Neural progenitor cell (in vitro differentiated cells): ENCODE data around the gene PDIA5. TPM values are rescaled to one million over a fixed set of nuclear protein-coding genes. Genes with fewer than 3 reads are reported as not detected.
A peak's percentile ranks its signal among the peaks of the same experiment; 100 is the strongest.
"Not testable (repeated sequence)": the region's sequence is repeated elsewhere in the genome, so short reads cannot be mapped to it uniquely, and the experiment has no call there.

ENCODE experiments used
- DNase-seq: peaks from one replicate; pipeline ENCODE4 v3.0.0-alpha.2; 2016; ENCODE audit warnings: low spot score
- H2AFZ ChIP-seq: fragments of 200-600 bp; sonication (generic); replicated peaks from 2 replicates; pipeline ENCODE4 v1.6.1; 2016; ENCODE audit warnings: antibody characterized with exemption
- H3F3A ChIP-seq: fragments of 200-600 bp; sonication (generic); 2 replicates; pipeline ENCODE4 v1.6.1; 2016; ENCODE audit warnings: antibody characterized with exemption, low read depth
- H3K27ac ChIP-seq: fragments of 200-600 bp; sonication (generic); 2 replicates; pipeline ENCODE4 v1.5.1; 2016; ENCODE audit warnings: mild to moderate bottlenecking
- H3K27me3 ChIP-seq: fragments of 200-600 bp; sonication (generic); 2 replicates; pipeline ENCODE4 v1.6.1; 2016; ENCODE audit warnings: mild to moderate bottlenecking, moderate library complexity
- H3K36me3 ChIP-seq: fragments of 200-600 bp; sonication (generic); 2 replicates; pipeline ENCODE4 v1.5.1; 2016
- H3K4me1 ChIP-seq: fragments of 200-600 bp; sonication (generic); 2 replicates; pipeline ENCODE4 v1.6.1; 2016; ENCODE audit warnings: mixed run types
- H3K4me2 ChIP-seq: fragments of 200-600 bp; sonication (generic); 2 replicates; pipeline ENCODE4 v1.6.1; 2016
- H3K4me3 ChIP-seq: fragments of 200-600 bp; sonication (generic); 2 replicates; pipeline ENCODE4 v1.5.1; 2016
- H3K79me2 ChIP-seq: fragments of 200-600 bp; sonication (generic); 2 replicates; pipeline ENCODE4 v1.6.1; 2016; ENCODE audit warnings: low read depth
- H3K9ac ChIP-seq: fragments of 200-600 bp; sonication (generic); 2 replicates; pipeline ENCODE4 v1.6.1; 2016
- H3K9me3 ChIP-seq: fragments of 200-600 bp; sonication (generic); 2 replicates; pipeline ENCODE4 v1.5.1; 2016; ENCODE audit warnings: low read depth
- H4K20me1 ChIP-seq: fragments of 200-600 bp; sonication (generic); 2 replicates; pipeline ENCODE4 v1.6.1; 2016; ENCODE audit warnings: low read depth
- H3K27ac Mint-ChIP-seq: 3 replicates; pipeline ENCODE4 v1.8.0; 2021; ENCODE audit warnings: mixed read lengths
- H3K27me3 Mint-ChIP-seq: 2 replicates; pipeline ENCODE4 v1.8.0; 2022; ENCODE audit warnings: low read depth, mild to moderate bottlenecking, inconsistent platforms, moderate library complexity, mixed read lengths; ENCODE audit not compliant: insufficient read depth
- H3K36me3 Mint-ChIP-seq: 3 replicates; pipeline ENCODE4 v1.8.0; 2021; ENCODE audit warnings: mixed read lengths
- H3K4me1 Mint-ChIP-seq: 3 replicates; pipeline ENCODE4 v1.8.0; 2021; ENCODE audit warnings: mixed read lengths
- H3K4me3 Mint-ChIP-seq: 3 replicates; pipeline ENCODE4 v1.8.0; 2021; ENCODE audit warnings: mild to moderate bottlenecking, moderate library complexity, mixed read lengths
- H3K9me3 Mint-ChIP-seq: 3 replicates; pipeline ENCODE4 v1.8.0; 2020; ENCODE audit warnings: mixed read lengths
- EZH2 ChIP-seq: fragments of 200-600 bp; sonication (generic); IDR thresholded peaks from 2 replicates; pipeline ENCODE4 v1.6.1; 2017; ENCODE audit warnings: antibody characterized with exemption, mild to moderate bottlenecking, moderate library complexity
- EZH2phosphoT487 ChIP-seq: fragments of 200-600 bp; sonication (generic); IDR thresholded peaks from 2 replicates; pipeline ENCODE4 v1.6.1; 2017; ENCODE audit warnings: antibody characterized with exemption
- total RNA-seq: library from RNA; depleted of rRNA; stranded (reverse); fragments of >200 nt; gene quantifications from 2 replicates; pipeline ENCODE4 v1.2.3, GENCODE V29; 2015; ENCODE audit warnings: low replicate concordance
- TF ChIP-seq, protein P1 (sequence below): fragments of 200-600 bp; sonication (generic); IDR thresholded peaks from 2 replicates; pipeline ENCODE4 v1.5.1; 2017; ENCODE audit warnings: antibody characterized with exemption, mild to moderate bottlenecking

Gene PDIA5
- total RNA-seq, 1 donor from 2014 or later = 15.8 TPM

DNA sequence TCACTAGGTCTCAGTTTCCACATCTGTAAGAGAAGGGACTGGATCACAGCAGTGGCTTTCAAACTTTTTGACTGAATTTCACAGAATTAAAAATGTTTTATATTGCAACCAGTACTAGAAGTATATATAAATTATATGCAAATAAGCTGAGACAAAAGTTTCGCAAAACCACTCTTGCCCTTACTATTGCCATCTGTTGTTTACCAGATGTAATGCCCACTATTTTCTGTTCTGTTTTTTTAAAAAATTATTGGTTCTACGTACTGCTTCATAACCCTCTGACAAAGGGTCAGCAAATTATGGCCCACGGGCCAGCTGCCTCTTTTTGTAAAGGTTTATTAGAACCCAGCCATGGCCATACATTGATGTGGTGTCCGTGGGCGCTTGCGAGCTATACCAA is 44.8 kb downstream of the PDIA5 start:
- H3K9me3 Mint-ChIP-seq = no peaks in the 10 kb centered on the region
- H3K4me3 Mint-ChIP-seq = no peak overlapping the region
- Histone ChIP-seq H3K9me3 (no peaks in the 10 kb centered on the region), H4K20me1 (no peaks in the 10 kb centered on the region), H3K4me3 (no peak overlapping the region), H3K9ac (no peak overlapping the region), H3K4me2 (peak overlapping the region; percentile 71), H2AFZ (no peak overlapping the region), H3F3A (peaks cover 18% of the 10 kb centered on the region), H3K36me3 (no peaks in the 10 kb centered on the region), H3K4me1 (peaks cover 28% of the 10 kb centered on the region), H3K27ac (no peak overlapping the region), H3K27me3 (no peaks in the 10 kb centered on the region), H3K79me2 (no peaks in the 10 kb centered on the region)
- H3K36me3 Mint-ChIP-seq = peaks cover 28% of the 10 kb centered on the region
- peak overlapping the region; percentile 7 for H3K27ac Mint-ChIP-seq
- TF ChIP-seq EZH2phosphoT487 (no peak), EZH2 (no peak)
- TF ChIP-seq, protein P1, sequence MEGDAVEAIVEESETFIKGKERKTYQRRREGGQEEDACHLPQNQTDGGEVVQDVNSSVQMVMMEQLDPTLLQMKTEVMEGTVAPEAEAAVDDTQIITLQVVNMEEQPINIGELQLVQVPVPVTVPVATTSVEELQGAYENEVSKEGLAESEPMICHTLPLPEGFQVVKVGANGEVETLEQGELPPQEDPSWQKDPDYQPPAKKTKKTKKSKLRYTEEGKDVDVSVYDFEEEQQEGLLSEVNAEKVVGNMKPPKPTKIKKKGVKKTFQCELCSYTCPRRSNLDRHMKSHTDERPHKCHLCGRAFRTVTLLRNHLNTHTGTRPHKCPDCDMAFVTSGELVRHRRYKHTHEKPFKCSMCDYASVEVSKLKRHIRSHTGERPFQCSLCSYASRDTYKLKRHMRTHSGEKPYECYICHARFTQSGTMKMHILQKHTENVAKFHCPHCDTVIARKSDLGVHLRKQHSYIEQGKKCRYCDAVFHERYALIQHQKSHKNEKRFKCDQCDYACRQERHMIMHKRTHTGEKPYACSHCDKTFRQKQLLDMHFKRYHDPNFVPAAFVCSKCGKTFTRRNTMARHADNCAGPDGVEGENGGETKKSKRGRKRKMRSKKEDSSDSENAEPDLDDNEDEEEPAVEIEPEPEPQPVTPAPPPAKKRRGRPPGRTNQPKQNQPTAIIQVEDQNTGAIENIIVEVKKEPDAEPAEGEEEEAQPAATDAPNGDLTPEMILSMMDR = no peak
- peaks cover 10% of the 10 kb centered on the region for H3K27me3 Mint-ChIP-seq
- DNase-seq = no peak
- peaks cover 45% of the 10 kb centered on the region for H3K4me1 Mint-ChIP-seq

DNA sequence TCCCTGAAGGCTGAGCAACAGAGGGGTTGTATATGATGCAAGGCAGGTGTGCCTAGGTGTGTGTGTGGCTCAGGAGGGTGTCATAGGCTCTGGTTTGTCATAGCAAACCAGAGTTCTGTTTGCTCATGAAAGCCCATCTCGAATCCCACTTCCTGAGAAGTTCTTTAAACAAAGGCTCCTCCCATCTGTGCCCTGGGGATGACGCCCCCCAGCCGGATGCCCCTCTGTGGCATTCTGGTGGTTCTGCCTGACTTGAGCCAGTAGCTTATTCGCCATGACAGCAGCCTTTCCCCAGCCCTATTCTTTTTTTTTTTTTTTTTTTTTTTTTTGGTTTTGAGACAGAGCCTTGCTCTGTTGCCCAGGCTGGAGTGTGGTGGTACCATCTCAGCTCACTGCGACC is 45.4 kb downstream of the PDIA5 start:
- Mint-ChIP-seq H3K4me3 (no peak overlapping the region), H3K9me3 (no peaks in the 10 kb centered on the region), H3K27me3 (peaks cover 9% of the 10 kb centered on the region), H3K27ac (peak overlapping the region; percentile 7), H3K36me3 (peaks cover 26% of the 10 kb centered on the region), H3K4me1 (peaks cover 43% of the 10 kb centered on the region)
- Histone ChIP-seq H2AFZ (no peak overlapping the region), H3K27ac (no peak overlapping the region), H3F3A (peaks cover 18% of the 10 kb centered on the region), H3K79me2 (no peaks in the 10 kb centered on the region), H3K4me3 (no peak overlapping the region), H3K9ac (no peak overlapping the region), H3K4me1 (peaks cover 28% of the 10 kb centered on the region), H3K9me3 (no peaks in the 10 kb centered on the region), H3K36me3 (no peaks in the 10 kb centered on the region), H3K4me2 (no peak overlapping the region), H4K20me1 (no peaks in the 10 kb centered on the region), H3K27me3 (no peaks in the 10 kb centered on the region)
- DNase-seq = no peak
- TF ChIP-seq, protein P1 = no peak
- TF ChIP-seq EZH2 (no peak), EZH2phosphoT487 (no peak)

DNA sequence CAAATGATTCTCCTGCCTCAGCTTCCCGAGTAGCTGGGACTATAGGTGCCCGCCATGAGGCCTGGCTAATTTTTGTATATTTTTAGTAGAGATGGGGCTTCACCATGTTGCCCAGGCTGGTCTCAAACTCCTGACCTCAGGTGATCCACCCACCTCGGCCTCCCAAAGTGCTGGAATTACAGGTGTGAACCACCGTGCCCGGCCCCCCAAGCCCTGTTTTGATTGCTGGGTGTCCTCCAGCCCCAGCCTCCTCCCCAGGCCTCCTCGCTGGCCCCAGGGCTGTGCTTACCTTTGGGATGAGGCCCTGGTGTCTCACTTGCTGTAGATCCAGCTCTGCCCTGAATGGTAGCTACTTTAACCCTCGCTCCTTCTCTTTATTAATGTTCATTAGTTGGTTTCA is 45.8 kb downstream of the PDIA5 start:
- not testable (repeated sequence) for H3K27me3 ChIP-seq, H3K4me3 ChIP-seq, H3K79me2 ChIP-seq, H3K27ac Mint-ChIP-seq, H3K9me3 ChIP-seq, H3K27me3 Mint-ChIP-seq, H3K27ac ChIP-seq, DNase-seq, H3K9ac ChIP-seq, H2AFZ ChIP-seq, H3K4me2 ChIP-seq, H3K36me3 ChIP-seq, H3K9me3 Mint-ChIP-seq, H4K20me1 ChIP-seq, H3K4me3 Mint-ChIP-seq
- Histone ChIP-seq H3K4me1 (peaks cover 28% of the 10 kb centered on the region), H3F3A (peaks cover 18% of the 10 kb centered on the region)
- peaks cover 43% of the 10 kb centered on the region for H3K4me1 Mint-ChIP-seq
- H3K36me3 Mint-ChIP-seq = peaks cover 27% of the 10 kb centered on the region

DNA sequence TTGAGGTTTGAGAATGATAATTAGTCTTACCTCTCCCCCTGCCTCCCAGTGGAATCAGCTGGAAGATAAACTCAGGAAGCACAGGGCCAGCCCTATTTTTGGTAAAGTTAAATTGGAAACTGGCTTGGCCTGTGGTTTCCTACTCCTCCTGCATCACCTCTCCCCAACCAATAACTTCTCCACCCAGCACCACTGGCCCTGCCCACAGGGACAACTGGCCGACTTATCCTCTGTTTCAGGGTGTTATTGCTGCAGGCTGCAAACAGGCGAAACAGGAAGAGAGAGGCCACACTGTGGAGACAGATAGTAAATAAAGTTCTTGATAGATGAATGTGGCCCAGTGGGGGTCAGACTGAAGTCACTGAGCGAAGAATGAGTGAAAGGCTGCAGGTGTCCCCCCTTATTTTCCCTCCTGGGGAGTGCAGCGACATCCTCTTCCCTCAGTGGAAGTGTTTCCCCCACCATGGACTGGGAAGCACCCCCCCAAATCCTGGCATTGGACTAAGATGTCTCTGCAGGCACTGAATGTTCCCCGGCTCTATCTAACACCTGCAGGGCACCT is 47.1 kb downstream of the PDIA5 start:
- H2AFZ ChIP-seq = no peak overlapping the region
- H3K36me3 Mint-ChIP-seq = peaks cover 27% of the 10 kb centered on the region
- H3K9ac ChIP-seq = no peak overlapping the region
- H3K4me3 Mint-ChIP-seq = no peak overlapping the region
- H3K9me3 ChIP-seq = no peaks in the 10 kb centered on the region
- H3K4me3 ChIP-seq = no peak overlapping the region
- peaks cover 8% of the 10 kb centered on the region for H3K27me3 Mint-ChIP-seq
- peaks cover 18% of the 10 kb centered on the region for H3F3A ChIP-seq
- H3K4me1 Mint-ChIP-seq = peaks cover 41% of the 10 kb centered on the region
- H3K36me3 ChIP-seq = no peaks in the 10 kb centered on the region
- no peak overlapping the region for H3K4me2 ChIP-seq
- no peaks in the 10 kb centered on the region for H3K79me2 ChIP-seq
- H4K20me1 ChIP-seq = no peaks in the 10 kb centered on the region
- no peak for DNase-seq
- TF ChIP-seq, protein P1 = no peak
- TF ChIP-seq EZH2 (no peak), EZH2phosphoT487 (no peak)
- no peak overlapping the region for H3K27ac ChIP-seq
- no peaks in the 10 kb centered on the region for H3K27me3 ChIP-seq
- no peak overlapping the region for H3K27ac Mint-ChIP-seq
- peaks cover 28% of the 10 kb centered on the region for H3K4me1 ChIP-seq
- no peaks in the 10 kb centered on the region for H3K9me3 Mint-ChIP-seq
